ENCODE measurements around the gene GALNT11.

DNA sequence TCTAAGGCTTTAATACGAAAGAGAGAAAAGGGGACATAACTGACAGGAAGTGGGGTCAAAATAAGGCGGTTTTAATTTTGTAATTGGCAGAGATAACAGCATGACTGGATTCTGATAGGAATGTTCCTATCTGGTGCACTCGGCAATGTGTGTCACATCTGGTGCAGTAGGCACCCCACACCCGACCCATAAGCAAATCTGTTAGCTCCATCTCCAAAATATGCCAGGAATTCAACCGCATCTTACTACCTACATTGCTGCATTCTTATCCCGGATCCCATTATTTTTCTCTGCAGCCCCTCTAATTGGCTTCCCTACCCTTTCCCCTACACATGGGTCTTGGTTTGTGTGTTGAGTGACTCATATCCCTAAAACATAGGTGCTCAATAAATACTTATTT, 19.1 kb upstream of the GALNT11 start:
- TF ChIP-seq, protein P1, sequence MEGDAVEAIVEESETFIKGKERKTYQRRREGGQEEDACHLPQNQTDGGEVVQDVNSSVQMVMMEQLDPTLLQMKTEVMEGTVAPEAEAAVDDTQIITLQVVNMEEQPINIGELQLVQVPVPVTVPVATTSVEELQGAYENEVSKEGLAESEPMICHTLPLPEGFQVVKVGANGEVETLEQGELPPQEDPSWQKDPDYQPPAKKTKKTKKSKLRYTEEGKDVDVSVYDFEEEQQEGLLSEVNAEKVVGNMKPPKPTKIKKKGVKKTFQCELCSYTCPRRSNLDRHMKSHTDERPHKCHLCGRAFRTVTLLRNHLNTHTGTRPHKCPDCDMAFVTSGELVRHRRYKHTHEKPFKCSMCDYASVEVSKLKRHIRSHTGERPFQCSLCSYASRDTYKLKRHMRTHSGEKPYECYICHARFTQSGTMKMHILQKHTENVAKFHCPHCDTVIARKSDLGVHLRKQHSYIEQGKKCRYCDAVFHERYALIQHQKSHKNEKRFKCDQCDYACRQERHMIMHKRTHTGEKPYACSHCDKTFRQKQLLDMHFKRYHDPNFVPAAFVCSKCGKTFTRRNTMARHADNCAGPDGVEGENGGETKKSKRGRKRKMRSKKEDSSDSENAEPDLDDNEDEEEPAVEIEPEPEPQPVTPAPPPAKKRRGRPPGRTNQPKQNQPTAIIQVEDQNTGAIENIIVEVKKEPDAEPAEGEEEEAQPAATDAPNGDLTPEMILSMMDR (IDR thresholded peaks at IDR 0.05) = no peak
- TF ChIP-seq POLR2A (IDR thresholded peaks at IDR 0.05) = no peak

Measured in gastroesophageal sphincter (tissue), 3 donors.